VCaP (cell line): ENCODE measurements around the gene C3orf20.

Experiments used
- H3K27ac ChIP-seq: fragments of 450-650 bp; 2 replicates; pipeline ENCODE4 v1.5.1; 2017
- CTCF ChIP-seq: fragments of 450-650 bp; conservative IDR thresholded peaks from 2 replicates; pipeline ENCODE4 v1.5.1; 2017; ENCODE audit warnings: mild to moderate bottlenecking, moderate library complexity

C3orf20 gene

GRCh38 chr3:14793126-14793857 is 118.4 kb downstream of the C3orf20 start:
- no peak overlapping the region for H3K27ac ChIP-seq
- TF ChIP-seq CTCF: no peak

- H3K27ac ChIP-seq: no peak overlapping the region
- TF ChIP-seq CTCF: no peak
These were observed 118.9 kb downstream of the C3orf20 start for GRCh38 chr3:14793858-14794234.

GRCh38 chr3:14794435-14794834 is 119.5 kb downstream of the C3orf20 start:
- H3K27ac ChIP-seq: no peak overlapping the region
- no peak for TF ChIP-seq CTCF

- no peak for TF ChIP-seq CTCF
These were observed 121.1 kb downstream of the C3orf20 start for GRCh38 chr3:14795996-14796395.

GRCh38 chr3:14796403-14797077 is 121.6 kb downstream of the C3orf20 start:
- TF ChIP-seq CTCF: no peak
- H3K27ac ChIP-seq: no peak overlapping the region

More at GRCh38 chr3:14795996-14796395, 121.1 kb downstream of the C3orf20 start:
- H3K27ac ChIP-seq: no peak overlapping the region

- no peak for TF ChIP-seq CTCF
These were observed 122.8 kb downstream of the C3orf20 start for GRCh38 chr3:14797731-14798130.

GRCh38 chr3:14798231-14798630 is 123.3 kb downstream of the C3orf20 start:
- no peak for TF ChIP-seq CTCF
- no peak overlapping the region for H3K27ac ChIP-seq

More at GRCh38 chr3:14797731-14798130, 122.8 kb downstream of the C3orf20 start:
- H3K27ac ChIP-seq: no peak overlapping the region
